ENCODE data around the gene TMEM129.
A peak's percentile ranks its signal among the peaks of the same experiment; 100 is the strongest.

Gene TMEM129, protein sequence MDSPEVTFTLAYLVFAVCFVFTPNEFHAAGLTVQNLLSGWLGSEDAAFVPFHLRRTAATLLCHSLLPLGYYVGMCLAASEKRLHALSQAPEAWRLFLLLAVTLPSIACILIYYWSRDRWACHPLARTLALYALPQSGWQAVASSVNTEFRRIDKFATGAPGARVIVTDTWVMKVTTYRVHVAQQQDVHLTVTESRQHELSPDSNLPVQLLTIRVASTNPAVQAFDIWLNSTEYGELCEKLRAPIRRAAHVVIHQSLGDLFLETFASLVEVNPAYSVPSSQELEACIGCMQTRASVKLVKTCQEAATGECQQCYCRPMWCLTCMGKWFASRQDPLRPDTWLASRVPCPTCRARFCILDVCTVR

DNA sequence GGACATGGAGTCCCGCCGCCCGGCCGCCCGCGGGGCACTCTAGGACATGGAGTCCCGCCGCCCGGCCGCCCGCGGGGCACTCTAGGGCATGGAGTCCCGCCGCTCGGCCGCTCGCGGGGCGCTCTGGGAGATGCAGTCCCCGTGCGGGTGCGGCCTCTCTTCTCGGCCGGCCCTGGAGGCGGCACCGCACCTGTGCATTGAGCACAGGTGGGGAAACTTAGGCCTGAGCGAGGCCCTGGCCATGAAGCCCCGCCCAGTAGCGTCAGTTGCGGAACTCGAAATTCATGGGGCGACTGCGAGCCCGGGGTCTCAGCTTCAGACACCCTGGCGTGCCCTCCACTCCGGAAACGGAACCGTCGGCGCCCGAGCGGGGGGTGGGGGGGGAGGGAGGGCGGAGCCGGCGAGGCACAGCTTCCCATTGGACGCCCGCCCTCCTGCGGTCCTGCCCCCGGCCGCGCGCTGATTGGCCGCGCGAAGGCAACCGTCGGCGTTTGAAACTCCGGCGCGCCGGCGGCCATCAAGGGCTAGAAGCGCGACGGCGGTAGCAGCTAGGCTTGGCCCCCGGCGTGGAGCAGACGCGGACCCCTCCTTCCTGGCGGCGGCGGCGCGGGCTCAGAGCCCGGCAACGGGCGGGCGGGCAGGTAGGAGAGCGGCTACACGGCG lies at the start of gene TMEM129, which contains the start of gene TACC3:
TSS of gene TMEM129 (minus strand) at position 321 of the 663 bp plus-strand sequence. CDS start 486 bp downstream, outside the sequence.
TSS of gene TACC3 (plus strand) at position 519 of the 663 bp plus-strand sequence. CDS start 1,901 bp downstream, outside the sequence.
- Mint-ChIP-seq H3K36me3 (ENCODE audit: low read depth) (peaks cover 84% of the 10 kb centered on the region), H3K4me1 (ENCODE audit: low read depth) (peaks cover 84% of the 10 kb centered on the region), H3K4me3 (peak within 1 kb of the TSS; percentile 96), H3K9me3 (no peaks in the 10 kb centered on the region), H3K27me3 (no peaks in the 10 kb centered on the region), H3K27ac (peak within 1 kb of the TSS; percentile 97)
- intact Hi-C loops (cut with micrococcal nuclease), result loop anchor here (1.0 to 10.0 kb wide), 2 partner anchors 9 to 376 kb away; partner anchors contain the start of genes SLBP and UVSSA

DNA sequence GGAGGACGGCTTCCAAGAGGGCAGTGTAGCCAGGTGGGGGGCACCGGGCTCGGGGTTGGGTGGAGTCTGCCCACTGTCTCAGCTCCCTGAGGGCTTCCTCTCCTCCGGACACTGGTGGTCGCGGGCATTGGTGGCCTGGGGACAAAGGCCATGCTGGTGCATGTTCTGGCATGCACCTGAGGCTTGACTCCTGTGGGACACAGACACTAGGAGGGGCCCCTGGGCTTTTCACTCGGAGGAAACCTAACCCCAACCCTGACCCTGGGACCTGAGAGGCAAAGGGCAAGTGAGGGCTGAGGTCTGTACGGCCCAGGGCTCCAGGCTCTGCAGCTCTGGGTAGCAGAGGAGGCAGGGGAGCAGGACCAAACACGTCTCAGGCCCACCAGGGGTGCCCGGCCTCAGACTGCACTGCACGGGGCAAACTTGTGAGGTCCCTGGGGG lies 49.7 kb upstream of the TMEM129 start:
- intact Hi-C loops (cut with micrococcal nuclease), result no loop called here
- no peak overlapping the region for H3K4me3 Mint-ChIP-seq
- H3K27me3 Mint-ChIP-seq, result peaks cover 54% of the 10 kb centered on the region
- H3K9me3 Mint-ChIP-seq, result no peaks in the 10 kb centered on the region
- H3K4me1 Mint-ChIP-seq (ENCODE audit: low read depth), result no peaks in the 10 kb centered on the region
- H3K27ac Mint-ChIP-seq, result no peak overlapping the region
- no peaks in the 10 kb centered on the region for H3K36me3 Mint-ChIP-seq (ENCODE audit: low read depth)

DNA sequence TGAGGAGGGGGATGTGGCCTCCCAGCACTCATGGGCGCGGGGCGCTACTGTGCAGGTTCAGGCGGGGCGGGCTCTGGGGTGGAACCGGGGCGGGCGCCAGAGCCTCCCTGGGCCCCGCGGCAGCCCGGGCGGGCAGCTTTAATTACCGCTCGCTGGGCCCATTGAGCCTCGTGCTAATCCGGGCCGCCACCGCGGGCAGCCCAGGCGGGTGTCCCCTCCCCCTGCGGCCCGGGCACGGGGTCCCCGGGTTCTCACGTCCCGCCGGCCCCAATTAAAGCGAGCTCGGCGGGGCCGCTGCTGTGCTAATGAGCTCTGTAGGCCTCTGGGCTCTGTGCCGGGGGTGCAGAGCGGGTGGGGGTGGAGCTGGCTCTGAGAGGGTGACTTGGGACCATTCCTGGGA lies 49.1 kb upstream of the TMEM129 start:
- Mint-ChIP-seq H3K9me3 (no peaks in the 10 kb centered on the region), H3K27me3 (peaks cover 59% of the 10 kb centered on the region), H3K27ac (no peak overlapping the region), H3K4me1 (ENCODE audit: low read depth) (no peaks in the 10 kb centered on the region), H3K4me3 (no peak overlapping the region), H3K36me3 (ENCODE audit: low read depth) (no peaks in the 10 kb centered on the region)
- intact Hi-C loops (cut with micrococcal nuclease), result no loop called here

DNA sequence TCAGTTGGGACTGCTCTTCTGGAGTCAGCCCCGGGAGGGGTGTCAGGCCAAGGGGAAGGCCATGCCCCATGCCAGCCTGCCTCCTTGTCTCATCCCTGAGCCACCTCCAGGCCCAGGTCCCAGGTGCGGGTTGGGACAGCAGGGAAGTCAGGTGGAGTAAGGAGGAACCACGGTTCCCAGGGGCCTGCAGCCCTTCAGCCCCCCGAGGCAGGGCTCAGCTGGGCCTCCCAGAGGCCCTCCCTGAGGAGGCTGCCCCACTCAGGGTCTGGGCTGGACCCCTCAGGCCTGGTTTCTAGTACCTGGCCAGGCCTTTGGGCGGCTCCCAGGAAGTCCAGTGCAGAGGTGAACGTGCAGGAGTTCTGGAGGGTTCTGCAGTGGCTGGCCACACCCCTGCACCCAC lies 48.6 kb upstream of the TMEM129 start:
- peaks cover 65% of the 10 kb centered on the region for H3K27me3 Mint-ChIP-seq
- H3K27ac Mint-ChIP-seq, result no peak overlapping the region
- H3K36me3 Mint-ChIP-seq (ENCODE audit: low read depth), result no peaks in the 10 kb centered on the region

DNA sequence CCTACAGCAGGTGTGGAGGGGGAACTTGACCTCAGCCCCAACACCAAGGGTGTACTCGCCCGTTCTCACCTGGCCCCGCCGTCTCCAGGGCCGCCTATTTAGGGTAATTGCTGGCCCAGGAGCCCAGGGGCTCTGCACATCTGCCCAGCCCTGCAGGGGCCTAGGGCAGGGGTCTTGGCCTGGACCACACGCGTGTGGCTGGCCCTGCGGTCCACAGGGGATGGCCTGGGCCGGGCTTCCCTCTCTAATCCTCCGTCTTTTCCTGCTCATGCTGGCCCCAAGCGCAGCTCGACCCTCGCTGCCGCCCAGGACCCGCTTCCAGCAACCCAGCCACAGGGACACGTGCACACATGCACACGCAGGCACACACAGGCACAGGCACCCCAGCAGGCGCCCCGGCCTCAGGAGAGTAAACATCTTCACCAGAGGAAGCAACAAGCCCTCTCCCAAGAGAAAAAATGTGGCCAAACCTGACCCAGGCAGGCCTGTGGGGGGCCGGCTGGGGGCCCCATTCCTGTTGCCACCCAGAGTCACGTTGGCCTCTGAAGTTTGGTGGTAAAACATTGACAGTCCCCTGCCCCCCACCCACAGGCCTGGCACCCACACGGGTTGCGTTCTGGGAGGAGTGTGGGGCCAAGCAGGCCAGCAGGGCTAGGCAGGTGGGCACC lies 47.4 kb upstream of the TMEM129 start:
- intact Hi-C loops (cut with micrococcal nuclease), result no loop called here
- Mint-ChIP-seq H3K36me3 (ENCODE audit: low read depth) (no peaks in the 10 kb centered on the region), H3K4me3 (no peak overlapping the region), H3K9me3 (no peaks in the 10 kb centered on the region), H3K27me3 (peaks cover 77% of the 10 kb centered on the region), H3K4me1 (ENCODE audit: low read depth) (no peaks in the 10 kb centered on the region), H3K27ac (no peak overlapping the region)

More for the DNA sequence above, 48.6 kb upstream of the TMEM129 start:
- Mint-ChIP-seq H3K4me3 (no peak overlapping the region), H3K4me1 (ENCODE audit: low read depth) (no peaks in the 10 kb centered on the region), H3K9me3 (no peaks in the 10 kb centered on the region)
- intact Hi-C loops (cut with micrococcal nuclease), result no loop called here

DNA sequence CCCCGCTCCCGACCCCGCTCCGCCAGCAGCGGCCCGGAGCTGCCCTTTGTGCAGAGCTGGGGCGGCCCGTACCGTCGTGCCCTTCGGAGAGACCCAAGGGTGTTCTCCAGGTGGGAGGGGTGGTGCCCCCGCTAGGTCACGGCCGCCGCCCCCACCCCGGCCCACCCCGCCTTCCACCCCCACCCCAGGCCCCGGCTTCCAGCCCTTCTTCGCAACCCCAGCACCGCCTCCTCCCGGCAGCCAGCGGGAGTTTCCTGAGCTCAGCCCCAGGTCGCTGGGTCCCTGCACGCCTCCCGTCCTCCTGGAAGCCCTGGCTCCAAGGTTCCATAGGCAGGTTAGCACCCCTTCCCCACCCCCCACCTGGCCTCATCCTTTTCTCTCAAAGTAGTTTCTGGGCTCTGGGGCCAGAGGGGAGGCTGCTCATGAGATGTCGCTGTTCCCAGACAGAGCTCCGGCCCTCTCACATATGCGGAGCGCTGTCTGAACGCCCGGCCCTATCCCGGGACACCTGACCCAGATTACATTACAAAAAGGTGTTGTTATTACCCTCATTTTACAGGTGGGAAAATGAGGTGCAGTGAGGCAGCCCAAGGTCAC lies 46.7 kb upstream of the TMEM129 start:
- Mint-ChIP-seq H3K36me3 (ENCODE audit: low read depth) (no peaks in the 10 kb centered on the region), H3K9me3 (no peaks in the 10 kb centered on the region), H3K4me3 (peak overlapping the region; percentile 56), H3K27ac (no peak overlapping the region), H3K27me3 (peaks cover 82% of the 10 kb centered on the region), H3K4me1 (ENCODE audit: low read depth) (no peaks in the 10 kb centered on the region)
- intact Hi-C loops (cut with micrococcal nuclease), result no loop called here

DNA sequence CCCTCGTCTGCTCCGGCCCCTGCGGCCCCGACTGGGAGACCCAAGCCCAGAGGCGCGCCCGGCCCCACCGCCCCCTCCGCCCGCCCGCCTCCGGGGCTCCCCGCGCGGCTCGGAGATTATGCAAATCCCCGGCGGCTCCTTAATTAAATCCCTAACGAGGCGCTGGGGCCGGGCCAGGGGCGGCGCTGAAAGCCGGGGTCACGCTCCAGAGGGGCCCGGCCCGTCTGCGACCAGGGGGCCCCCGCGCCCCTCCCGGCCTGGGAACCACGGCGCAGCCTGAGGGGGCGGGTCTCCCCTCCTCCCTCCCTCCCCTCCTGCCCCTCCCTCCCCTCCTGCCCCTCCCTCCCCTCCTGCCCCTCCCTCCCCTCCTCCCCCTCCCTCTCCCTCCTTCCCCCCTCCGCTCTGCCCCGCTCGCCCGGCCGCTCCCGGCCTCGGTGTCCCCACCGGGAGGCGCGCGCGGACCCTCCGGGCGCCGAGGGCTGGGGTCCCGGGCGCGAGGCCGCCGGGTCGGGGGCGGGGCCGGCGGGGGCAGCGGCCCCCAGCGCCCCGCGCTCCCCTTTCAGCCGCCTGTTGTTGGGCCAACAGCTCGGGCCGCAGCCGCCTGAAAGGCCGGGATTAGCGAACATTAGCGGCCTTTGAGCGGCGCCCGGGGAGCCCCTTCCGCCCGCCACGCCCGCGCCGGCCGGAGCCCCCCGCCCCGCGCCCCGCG lies 46.1 kb upstream of the TMEM129 start:
- Mint-ChIP-seq H3K27me3 (peaks cover 85% of the 10 kb centered on the region), H3K4me1 (ENCODE audit: low read depth) (no peaks in the 10 kb centered on the region), H3K4me3 (no peak overlapping the region), H3K27ac (no peak overlapping the region), H3K9me3 (no peaks in the 10 kb centered on the region), H3K36me3 (ENCODE audit: low read depth) (no peaks in the 10 kb centered on the region)
- intact Hi-C loops (cut with micrococcal nuclease), result no loop called here

DNA sequence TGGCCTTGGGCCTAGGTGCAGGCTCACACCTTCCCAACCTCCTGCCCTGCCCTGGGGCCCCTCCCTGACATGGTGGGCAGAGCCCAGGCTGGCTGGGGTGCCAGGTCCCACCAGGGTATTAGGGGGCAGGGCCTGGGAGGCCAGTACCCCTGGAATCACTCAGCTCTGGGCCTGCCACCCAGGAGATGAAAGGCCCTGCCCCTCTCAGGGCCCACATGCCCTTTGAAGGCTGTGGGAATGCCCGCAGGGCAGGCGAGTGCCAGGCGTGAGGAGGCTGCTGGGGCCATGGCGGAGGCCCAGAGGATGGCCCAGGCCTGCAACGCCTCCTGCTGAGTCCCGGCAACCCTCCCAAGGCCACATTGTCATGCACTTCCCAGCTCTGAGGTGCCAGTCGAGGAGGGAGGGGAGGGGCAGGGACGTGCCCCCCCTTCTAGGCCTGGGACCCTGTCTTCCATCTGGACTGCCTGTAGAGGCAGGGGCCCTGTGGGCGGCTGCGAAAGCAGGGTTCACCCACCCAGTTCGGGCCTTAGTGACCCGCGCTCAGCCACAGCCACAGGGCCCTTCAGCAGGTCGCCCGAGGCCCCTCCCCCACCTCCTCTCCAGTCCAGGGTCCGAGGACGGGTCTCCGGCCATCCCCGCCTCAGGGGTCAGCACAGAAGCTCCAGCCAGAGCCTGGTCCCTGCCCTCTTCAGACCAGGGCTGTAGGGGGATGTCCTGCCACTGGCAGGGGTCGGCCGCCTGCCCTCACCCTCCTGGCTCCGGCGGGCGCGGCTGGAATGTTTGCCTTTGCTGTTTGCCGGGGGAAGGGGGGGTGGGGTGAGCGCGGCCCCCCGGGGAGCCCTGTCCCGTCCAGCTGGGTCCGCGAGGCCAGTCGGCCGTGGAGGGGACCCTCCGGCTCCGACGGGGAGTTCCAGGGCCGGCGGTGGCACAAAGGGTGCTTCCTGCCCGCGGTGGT lies 45.3 kb upstream of the TMEM129 start:
- intact Hi-C loops (cut with micrococcal nuclease), result no loop called here
- peaks cover 82% of the 10 kb centered on the region for H3K27me3 Mint-ChIP-seq
- no peak overlapping the region for H3K4me3 Mint-ChIP-seq
- no peak overlapping the region for H3K27ac Mint-ChIP-seq
- no peaks in the 10 kb centered on the region for H3K4me1 Mint-ChIP-seq (ENCODE audit: low read depth)
- H3K9me3 Mint-ChIP-seq, result no peaks in the 10 kb centered on the region
- H3K36me3 Mint-ChIP-seq (ENCODE audit: low read depth), result no peaks in the 10 kb centered on the region

DNA sequence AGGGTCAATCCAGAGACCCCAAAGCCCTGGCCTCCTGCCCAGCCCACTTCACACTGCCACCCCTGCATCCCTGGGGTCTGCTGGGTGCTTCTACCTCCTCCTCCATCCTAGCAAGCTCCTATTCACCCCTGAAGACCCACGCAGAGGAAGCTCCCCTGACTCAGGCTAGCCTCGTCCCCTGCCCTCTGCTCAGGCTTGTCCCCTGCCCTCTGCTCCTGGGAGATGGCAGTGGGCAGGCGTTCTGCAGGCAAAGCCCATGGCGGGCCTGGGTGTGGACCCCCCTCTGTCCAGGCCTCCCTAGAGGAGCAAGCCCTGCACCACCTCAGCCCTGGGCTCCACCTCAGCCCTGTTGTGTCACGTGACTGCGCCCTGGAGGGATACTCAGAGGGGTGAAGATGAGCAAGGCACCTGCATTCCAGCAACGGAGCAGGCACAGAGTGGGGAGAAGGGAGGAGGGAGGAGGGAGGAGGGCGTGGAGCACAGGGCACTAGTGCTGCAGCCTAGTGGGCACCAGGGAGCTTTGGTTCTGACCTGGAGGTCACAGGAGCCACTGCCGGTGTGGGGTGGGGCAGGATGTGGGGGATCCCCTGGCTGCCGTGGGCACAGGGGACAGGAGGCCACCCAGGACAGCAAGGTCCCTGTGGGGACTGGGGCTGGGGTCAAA lies 44.4 kb upstream of the TMEM129 start:
- peaks cover 73% of the 10 kb centered on the region for H3K27me3 Mint-ChIP-seq
- no peaks in the 10 kb centered on the region for H3K4me1 Mint-ChIP-seq (ENCODE audit: low read depth)
- no peaks in the 10 kb centered on the region for H3K36me3 Mint-ChIP-seq (ENCODE audit: low read depth)
- no peak overlapping the region for H3K4me3 Mint-ChIP-seq
- intact Hi-C loops (cut with micrococcal nuclease), result no loop called here
- no peak overlapping the region for H3K27ac Mint-ChIP-seq
- no peaks in the 10 kb centered on the region for H3K9me3 Mint-ChIP-seq

DNA sequence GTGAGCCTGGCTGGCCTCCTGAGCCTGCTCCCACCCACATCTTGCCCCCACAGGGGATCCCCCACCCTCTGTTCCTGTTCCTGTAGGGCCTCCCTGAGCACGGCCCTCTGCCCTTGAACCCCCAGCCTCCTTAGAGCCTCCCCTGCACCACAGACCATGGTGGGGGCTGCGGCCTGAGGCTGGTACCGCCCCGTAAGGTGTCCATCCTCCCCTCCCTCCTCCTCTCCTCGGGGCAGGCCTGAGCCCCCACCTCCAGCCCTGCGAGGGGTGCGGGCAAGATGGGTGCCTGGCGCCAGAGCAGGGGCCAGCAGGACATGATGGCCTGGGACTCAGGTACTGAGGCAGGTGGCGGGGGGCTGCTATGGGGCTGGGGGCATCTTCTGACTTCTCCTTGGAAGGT lies 43.5 kb upstream of the TMEM129 start:
- Mint-ChIP-seq H3K4me1 (ENCODE audit: low read depth) (no peaks in the 10 kb centered on the region), H3K27me3 (peaks cover 70% of the 10 kb centered on the region), H3K36me3 (ENCODE audit: low read depth) (no peaks in the 10 kb centered on the region), H3K9me3 (no peaks in the 10 kb centered on the region), H3K4me3 (no peak overlapping the region), H3K27ac (no peak overlapping the region)
- intact Hi-C loops (cut with micrococcal nuclease), result no loop called here

DNA sequence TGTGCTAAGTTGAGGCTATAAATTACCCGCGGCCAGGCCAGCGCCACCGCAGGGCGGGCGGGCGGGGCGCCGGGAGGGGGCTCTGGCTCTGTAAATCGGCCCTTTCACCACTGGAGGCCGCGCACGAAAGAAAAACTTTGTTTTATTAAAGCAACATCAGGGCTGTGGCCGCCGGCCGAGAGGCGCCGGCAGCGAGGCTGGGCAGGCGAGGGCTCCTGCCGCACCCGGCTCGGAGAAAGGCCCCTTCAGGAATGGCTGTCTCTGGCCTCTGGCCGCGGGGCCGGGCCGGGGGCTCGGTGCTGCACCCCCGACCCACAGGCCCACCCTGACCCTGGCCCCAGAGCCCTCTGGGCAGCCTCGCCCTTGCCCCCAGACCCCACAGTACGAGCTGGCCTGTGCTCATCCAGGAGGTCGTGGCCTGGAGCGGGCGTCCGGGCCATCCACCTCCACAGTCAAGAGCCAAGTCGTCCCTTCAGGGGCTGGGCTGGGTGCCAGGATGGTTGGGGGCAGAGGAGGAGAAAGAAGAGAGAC lies 42.5 kb upstream of the TMEM129 start:
- Mint-ChIP-seq H3K9me3 (no peaks in the 10 kb centered on the region), H3K36me3 (ENCODE audit: low read depth) (no peaks in the 10 kb centered on the region), H3K4me1 (ENCODE audit: low read depth) (no peaks in the 10 kb centered on the region), H3K27ac (no peak overlapping the region), H3K4me3 (no peak overlapping the region), H3K27me3 (peaks cover 62% of the 10 kb centered on the region)
- intact Hi-C loops (cut with micrococcal nuclease), result no loop called here

DNA sequence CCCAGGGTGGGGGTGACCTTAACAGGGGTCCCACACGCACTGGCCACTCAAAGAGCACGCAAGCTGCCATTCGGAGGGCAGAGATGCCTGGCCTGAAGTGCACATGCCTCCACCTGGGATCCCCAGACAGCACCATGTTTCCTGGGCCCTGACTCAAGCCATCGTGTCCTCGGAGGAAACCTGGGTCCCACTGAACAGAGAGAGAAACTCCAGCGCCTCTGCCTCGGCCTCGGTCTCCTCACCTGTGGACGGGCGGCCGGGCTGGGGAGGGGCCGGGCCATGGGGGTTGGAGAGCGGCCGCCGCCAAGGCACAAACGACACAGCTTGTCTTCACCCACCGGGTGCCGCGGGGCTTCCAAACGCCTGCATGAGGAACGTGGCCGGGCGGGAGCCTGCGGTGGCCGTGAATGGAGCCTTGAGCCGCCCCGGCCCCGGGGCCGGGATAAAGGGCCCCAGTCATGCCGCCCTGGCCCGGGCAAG lies 42.0 kb upstream of the TMEM129 start:
- no peaks in the 10 kb centered on the region for H3K9me3 Mint-ChIP-seq
- intact Hi-C loops (cut with micrococcal nuclease), result no loop called here
- peaks cover 1% of the 10 kb centered on the region for H3K4me1 Mint-ChIP-seq (ENCODE audit: low read depth)
- H3K27ac Mint-ChIP-seq, result no peak overlapping the region
- no peak overlapping the region for H3K4me3 Mint-ChIP-seq
- peaks cover 57% of the 10 kb centered on the region for H3K27me3 Mint-ChIP-seq
- H3K36me3 Mint-ChIP-seq (ENCODE audit: low read depth), result no peaks in the 10 kb centered on the region
